Measurements from ENCODE around the gene RNU5D-1.
"Not testable (repeated sequence)": the region's sequence is repeated elsewhere in the genome, so short reads cannot be mapped to it uniquely, and the experiment has no call there.

Gene RNU5D-1

DNA sequence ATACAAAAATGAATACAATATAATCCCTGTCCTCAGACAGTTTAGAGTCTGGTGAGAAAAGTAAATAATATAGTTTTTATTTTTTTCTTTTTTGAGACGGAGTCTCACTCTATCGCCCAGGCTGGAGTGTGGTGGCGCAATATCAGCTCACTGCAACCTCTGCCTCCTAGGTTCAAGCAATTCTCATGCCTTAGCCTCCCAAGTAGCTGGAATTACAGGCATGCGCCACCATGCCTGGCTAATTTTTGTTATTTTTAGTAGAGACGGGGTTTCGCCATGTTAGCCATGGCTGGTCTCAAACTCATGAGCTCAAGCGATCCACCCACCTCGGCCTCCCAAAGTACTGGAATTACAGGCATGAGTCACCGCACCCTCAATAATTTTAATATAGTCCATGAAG, 31.6 kb downstream of the RNU5D-1 start:
- DNase-seq (ENCODE audit: low read depth) = not testable (repeated sequence)

DNA sequence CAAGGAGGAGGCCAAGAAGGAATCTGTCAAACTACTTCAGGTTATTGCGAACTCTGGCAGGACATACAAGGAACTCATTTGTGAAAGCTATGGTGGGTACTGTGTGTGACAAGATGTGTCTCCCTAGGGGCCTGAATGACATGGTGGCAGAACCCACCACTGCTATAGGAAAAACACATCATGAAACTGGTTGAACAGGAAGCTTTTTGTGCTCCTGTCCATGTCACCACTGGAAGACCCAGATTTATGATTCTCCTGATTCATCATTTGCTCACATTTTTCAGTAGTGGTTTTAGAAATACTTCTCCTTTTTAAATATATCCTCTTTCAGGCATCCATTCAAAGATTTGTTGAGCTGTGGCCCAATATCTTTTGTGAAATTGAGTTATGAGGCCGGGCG, 32.8 kb downstream of the RNU5D-1 start:
- no peak for DNase-seq (ENCODE audit: low read depth)

DNA sequence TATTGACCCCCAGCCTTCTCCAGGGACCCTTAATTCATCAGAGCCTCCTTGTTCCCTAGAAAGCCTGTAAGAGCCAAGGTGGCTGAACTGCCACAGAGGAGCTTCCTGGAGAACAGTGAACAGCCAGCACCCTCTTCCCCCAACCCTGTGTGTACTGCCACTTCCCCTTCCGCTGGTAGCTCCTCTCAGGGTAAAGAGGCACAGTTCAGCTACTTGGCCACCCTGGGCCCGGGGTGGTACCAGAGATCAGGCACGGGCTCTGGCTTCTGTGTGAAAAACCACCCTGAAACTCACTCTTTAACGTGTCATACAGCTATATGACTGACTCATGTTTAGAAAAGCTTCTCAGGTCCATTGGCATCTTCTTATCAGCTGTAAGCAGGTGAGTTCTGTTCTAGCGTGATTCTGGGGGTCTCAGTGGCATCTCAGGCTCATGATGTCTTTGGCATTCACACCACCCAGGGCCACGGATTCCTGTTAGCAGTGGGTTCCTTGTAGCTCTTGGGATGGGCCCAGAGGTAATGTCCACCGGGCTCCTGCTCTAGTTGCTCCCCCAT, 34.1 kb downstream of the RNU5D-1 start:
- DNase-seq (ENCODE audit: low read depth) = no peak

DNA sequence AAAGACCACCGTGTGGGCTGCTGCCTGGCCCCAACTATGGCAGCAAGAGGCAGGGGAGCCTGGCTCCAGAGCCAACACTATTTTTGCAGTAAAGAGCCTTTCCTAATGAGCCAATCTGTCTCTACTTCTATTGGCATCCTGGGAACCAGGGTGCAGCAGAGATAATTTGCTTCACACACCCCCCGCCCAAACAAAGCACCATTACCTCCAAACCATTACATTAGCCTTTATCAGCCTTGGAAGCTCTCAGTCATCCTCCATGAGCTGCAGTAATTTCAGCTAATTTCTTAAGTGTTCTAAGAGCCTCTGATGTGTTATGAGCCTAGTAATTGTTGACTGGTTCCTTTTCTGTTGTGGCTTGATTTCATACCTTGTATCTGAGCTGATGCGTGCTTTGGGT, 34.9 kb downstream of the RNU5D-1 start:
- no peak for DNase-seq (ENCODE audit: low read depth)

DNA sequence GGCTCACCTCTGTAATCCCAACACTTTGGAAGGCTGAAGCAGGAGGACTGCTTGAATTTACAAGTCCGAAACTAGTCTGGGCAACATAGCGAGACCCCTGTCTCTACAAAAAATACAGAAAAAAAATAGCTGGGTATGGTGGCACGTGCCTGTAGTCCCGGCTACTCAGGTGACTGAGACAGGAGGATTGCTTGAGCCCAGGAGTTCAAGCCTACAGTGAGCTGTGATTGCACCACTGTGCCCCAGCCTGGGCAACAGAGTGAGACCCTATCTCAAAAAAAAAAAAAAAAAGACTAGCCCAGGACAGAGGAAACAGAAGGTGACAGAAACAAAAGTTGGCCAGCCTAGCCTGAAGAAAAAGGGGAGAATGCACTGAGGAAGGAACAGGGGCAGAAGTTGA, 35.3 kb downstream of the RNU5D-1 start:
- no peak for DNase-seq (ENCODE audit: low read depth)

DNA sequence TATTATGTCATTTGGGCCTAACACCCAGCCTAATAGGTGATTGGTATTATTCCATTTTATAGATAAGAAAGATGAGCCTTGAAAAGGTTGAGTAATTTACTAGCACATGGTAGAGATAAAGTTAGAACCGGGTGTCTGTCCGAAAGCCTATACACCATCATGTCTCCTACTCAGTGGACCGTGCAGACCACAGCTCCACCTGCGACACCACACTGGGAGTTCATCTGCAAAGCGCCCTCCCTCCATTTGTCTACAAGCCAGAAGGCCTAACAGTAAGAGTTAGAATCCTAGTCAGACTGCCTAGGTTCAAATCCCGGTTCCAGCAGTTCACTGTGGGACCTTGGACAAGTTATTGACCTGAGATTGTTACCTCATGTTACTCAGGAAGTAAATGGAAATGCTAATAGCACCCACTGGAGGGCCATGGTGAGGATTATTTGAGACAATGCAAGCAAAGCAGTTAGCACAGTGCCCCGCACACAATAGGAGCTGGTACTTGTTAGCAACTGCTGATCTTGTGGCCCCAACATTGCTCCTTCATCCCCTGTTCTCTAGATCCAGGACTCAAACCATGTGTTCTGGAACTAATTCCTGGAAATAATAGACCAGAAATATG, 36.0 kb downstream of the RNU5D-1 start:
- no peak for DNase-seq (ENCODE audit: low read depth)

DNA sequence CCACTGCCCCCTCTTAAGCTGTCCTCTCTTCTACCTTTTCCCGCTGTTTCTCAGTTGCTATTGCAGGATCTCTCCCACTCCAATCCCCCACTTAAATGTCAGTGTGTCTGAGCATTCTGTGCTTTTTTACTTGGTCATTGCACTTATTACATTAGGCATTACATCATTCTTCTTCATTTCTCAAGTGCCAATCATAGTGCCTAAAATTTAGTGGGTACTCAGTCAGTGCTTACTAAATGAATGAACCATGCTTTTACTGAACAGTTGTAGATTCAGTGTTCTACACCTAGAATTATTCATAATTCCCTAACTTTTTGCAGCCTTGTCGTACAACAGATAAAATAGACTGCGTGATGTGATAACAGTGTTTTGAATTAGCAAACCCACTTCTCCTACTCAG, 37.1 kb downstream of the RNU5D-1 start:
- DNase-seq (ENCODE audit: low read depth) = no peak

DNA sequence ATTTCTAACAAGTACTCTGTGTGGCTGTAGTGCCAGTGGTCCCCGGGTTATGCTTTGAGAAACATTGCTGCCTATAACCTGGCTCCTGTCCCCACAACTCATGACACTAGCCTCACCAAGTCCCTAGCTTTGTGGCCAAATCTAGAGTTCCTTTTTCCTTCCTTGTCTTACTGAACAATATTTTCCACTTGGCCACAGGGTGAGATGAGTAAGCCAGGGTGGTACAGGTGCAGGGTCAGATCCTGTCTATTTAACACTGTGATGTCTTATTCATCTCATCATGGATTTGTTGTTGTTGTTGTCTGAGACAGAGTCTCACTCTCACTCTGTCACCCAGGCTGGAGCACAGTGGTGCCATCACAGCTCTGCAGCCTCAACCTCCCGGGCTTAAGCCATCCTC, 37.8 kb downstream of the RNU5D-1 start:
- DNase-seq (ENCODE audit: low read depth) = no peak

DNA sequence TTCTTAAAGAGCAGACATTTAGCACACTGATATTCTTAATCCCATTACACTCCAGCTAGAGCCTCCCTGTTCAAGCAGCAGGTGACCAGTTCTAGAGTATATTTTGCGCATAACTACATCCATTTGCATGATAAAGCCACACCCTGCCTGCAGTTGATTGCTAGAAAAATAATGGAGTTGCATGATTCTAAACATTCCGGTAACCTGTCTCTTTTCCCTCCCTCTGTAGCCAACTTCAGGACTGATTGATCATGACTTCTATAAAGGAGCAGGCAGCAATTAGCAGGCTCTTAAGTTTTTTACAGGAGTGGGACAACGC, 41.6 kb downstream of the RNU5D-1 start:
- no peak for DNase-seq (ENCODE audit: low read depth)

DNA sequence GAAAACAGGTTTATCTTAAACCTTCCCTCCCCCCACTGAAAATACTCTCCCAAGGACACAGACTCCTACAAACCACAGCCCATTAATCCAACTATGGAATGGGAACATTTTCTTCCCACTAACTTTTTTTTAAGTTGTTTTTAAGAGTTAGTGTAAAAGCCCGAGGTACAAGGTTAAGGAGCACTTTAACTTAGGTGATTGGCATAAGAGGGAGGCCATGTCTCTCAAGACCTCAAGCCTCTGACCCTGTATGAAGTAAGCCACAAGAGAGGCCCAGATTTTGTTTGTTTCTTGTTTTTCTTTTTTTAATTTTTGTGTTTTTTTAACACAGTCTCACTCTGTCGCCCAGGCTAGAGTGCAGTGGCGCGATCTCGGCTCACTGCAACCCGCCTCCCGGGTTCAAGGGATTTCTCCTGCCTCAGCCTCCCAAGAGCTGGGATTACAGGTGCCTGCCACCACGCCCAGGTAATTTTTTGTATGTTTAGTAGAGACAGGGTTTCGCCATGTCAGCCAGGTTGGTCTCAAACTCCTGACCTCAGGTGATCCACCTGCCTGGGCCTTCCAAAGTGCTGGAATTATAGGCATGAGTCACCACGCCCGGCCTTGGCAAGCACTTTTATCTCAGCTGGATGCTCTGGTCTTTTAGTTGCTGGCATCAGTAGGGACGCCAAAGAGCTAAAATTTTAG, 42.1 kb downstream of the RNU5D-1 start:
- no peak for DNase-seq (ENCODE audit: low read depth)

DNA sequence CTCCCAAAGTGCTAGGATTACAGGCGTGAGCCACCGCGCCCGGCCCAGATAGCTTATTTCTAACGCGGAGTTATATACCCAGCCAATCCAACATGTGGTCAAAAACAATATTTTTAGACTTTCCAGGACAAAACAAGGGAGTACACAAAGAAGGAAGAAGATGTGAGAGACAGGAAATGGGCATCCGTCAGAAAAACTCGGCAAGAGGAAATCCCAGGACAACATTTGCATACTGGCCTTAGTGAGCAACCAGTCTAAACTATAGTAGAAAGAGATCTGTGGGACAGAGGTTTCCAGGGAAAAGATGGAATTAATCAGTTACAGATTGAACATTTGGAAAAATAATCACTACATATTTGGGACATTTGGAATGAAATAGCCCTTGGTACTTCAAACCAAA, 45.1 kb downstream of the RNU5D-1 start:
- DNase-seq (ENCODE audit: low read depth) = no peak

DNA sequence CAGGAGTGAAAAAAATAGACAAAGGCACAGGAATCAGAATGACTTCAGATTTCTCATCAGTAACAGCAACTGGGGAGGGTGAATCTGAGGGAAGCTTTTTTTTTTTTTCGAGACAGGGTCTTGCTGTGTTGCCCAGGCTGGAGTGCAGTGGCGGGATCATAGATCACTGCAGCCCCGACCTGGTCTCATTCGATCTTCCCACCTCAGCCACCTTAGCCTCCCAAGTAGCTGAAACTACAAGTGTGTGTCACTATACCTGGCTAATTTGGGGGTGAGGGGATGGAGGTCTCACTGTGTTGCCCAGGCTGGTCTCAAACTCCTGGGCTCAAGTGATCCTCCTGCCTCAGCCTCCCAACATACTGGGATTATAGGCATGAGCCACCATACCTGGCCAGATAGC, 45.8 kb downstream of the RNU5D-1 start:
- DNase-seq (ENCODE audit: low read depth) = no peak

DNA sequence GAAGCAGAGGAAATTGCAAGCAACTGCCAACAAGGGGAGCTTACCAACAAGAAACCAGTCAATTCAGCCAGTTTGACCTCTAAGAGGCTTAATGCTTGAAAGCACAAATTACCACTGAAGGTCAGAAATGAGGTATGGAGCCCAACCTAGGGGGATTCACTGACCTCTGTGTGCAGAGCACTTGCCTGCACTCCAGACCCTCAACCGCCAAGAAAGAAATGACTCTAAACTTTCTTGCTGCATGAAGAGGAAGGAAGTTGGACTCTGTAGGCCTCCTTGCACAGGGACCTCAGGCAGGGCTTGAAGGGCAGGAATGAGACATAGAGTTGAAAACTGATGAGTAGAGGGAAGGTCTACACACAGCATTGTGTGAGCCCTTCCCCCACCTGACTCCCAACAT, 46.4 kb downstream of the RNU5D-1 start:
- DNase-seq (ENCODE audit: low read depth) = no peak

DNA sequence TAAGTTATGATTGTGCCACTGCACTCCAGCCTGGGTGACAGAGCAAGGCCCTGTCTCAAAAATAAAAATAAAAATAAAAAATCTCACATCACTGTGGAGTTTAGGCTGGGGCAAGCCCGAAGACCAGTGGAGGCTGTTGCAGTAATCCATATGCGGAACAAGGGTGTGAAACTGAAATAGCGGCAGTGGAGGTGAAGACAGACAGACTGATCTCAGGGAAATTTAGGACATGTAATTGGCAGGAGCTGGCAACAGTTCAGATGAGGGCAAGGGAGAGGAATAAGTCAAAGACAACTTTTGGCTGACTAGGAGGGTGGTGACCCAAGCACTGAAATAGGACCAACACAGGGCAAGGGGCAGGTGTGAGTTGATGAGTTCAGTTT, 48.1 kb downstream of the RNU5D-1 start:
- DNase-seq (ENCODE audit: low read depth) = no peak

DNA sequence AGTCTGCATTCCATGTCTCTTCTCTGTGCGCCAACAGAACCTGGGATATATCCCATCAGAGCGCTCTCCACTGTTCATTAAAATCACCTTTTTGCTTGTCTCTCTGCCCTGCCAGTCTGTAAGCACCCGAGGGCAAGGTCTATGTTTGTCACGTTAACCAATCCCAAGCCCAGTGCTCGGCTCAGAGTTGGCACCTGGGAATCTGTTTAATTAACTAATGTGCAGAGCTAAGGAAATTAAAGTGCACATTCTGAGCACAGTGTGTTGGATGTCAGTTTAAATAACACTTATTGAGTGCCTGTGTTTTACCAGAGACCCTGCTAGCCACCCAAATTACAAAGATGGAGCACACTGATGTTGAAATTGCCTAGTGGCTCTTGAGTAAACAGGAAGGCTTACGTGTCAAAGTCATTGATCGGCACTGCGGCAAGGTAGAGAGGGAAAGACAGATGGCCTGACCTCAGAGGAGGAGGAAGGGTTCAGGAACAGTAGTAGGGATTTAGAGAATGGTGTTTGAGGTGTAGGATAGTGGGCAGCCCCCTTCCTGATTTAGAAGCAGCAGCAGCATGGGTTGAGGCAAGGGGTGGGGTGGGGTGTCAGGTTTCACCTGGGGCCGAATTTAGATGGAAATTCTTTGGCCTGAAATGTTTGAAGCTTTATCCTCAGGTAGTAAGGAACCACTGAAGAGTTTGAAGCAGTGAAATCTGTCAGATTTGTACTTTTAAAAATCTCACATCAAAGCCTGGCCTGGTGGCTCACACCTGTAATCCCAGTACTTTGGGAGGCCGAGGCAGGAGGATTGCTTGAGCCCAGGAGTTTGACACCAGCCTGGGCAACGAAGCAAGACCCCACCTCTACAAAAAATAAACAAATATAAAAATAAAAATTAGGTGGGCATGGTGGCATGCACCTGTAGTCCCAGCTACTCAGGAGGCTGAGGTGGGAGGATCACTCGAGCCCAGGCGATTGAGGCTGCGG, 48.8 kb downstream of the RNU5D-1 start:
- no peak for DNase-seq (ENCODE audit: low read depth)

All from stimulated activated CD8-positive, alpha-beta memory T cell treated with anti-CD3 and anti-CD28 coated beads, Interleukin-4, amount 100 ng/mL, for 24 hours (primary cell).